ENCODE results near the gene PTPA. TPM values are rescaled to one million over a fixed set of nuclear protein-coding genes. Genes with fewer than 3 reads are reported as not detected.

Gene PTPA
- total and polyA plus RNA-seq, 10 of the 15 experiments (the other 5 are each of a cell fraction or from before 2014, with no cell fraction given), result 1.6 to 111 (median 55.1) TPM

- TF ChIP-seq EP300 (IDR thresholded peaks at IDR 0.05; ENCODE audit: borderline replicate concordance in 1 of 2, control insufficient read depth in 1 of 2, low read depth in 2 of 2, low read length in 2 of 2) (no peak), EZH2 (IDR thresholded peaks at IDR 0.05; ENCODE audit: borderline replicate concordance, control insufficient read depth, low read depth, low read length) (no peak), ZNF274 (IDR thresholded peaks at IDR 0.05; ENCODE audit: insufficient read depth, insufficient read length) (no peak), ZZZ3 (IDR thresholded peaks at IDR 0.05; ENCODE audit: control insufficient read depth, insufficient read length, low read depth) (no peak)
Measured at GRCh38 chr9:129154866-129155477, 43.8 kb downstream of the PTPA start (continued).

DNA sequence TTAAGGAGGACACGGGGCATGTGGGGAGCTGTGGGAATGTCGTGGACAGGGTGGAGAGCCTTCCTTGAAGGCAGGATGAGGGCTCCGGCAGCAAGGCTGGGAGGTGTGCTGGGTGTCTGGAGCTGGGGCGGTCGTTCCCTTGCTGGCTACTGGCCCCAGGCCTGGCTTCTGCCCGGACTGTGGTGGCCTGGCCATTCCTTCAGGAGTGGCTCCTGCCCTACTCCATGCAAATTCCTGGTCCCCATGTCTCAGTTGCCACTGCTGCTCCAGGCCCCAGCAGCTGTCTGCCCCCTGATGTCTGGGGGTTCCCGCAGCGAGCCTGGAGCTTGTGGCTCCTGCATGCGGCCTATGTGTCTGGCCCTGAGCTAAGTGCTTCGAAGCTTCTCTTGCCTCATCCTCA, 44.9 kb downstream of the PTPA start:
- ATAC-seq, result no peak
- H3K27ac ChIP-seq (ENCODE audit: control insufficient read depth, insufficient read depth), result no peak overlapping the region
- in situ Hi-C loops (cut with MboI) (no loop called here), intact Hi-C loops (cut with micrococcal nuclease; ENCODE audit: unreplicated experiment) (no loop called here)
- FAIRE-seq, result no peak
- H3K9me3 ChIP-seq (replicated peaks; ENCODE audit: control insufficient read depth, insufficient read depth, low read length), result no peaks in the 10 kb centered on the region
- POLR2A ChIA-PET, result no interaction called here
- 82% methylated on average over 10 of the region's 10 CpGs for WGBS (ENCODE audit: insufficient coverage, insufficient replicate concordance, low lambda C conversion rate, missing lambda C conversion rate)
- H3K36me3 ChIP-seq (ENCODE audit: control insufficient read depth in 2 of 2, insufficient read depth in 2 of 2, low read length in 1 of 2), result no peaks in the 10 kb centered on the region; a peak in 2 of 4 replicates
- no TSS peak for BruUV-seq (replicated peaks)
- H3K27me3 ChIP-seq (replicated peaks in 1 of 2; ENCODE audit: control insufficient read depth in 2 of 2, insufficient read depth in 2 of 2, low read length in 1 of 2), result no peaks in the 10 kb centered on the region
- H4K20me1 ChIP-seq (ENCODE audit: control insufficient read depth, insufficient read depth), result no peaks in the 10 kb centered on the region
- no peak overlapping the region for H3K4me2 ChIP-seq (ENCODE audit: control insufficient read depth, insufficient read depth)
- no peaks in the 10 kb centered on the region for H3K4me1 ChIP-seq (ENCODE audit: control insufficient read depth, insufficient read depth, low read length)
- CTCF ChIA-PET, result interaction anchor here (2.0 kb wide), 1 partner anchor 13 kb away, joined by 14 read pairs; no protein-coding TSS in a partner anchor
- H2AFZ ChIP-seq (ENCODE audit: control insufficient read depth, low read depth, low read length), result no peak overlapping the region
- H3K79me2 ChIP-seq (ENCODE audit: control insufficient read depth, insufficient read depth, low read length), result no peaks in the 10 kb centered on the region
- SMC1A ChIA-PET (ENCODE audit: uncharacterized antibody, unreplicated experiment), result no interaction called here
- H3K4me3 ChIP-seq, result no peak overlapping the region
- RAD21 ChIA-PET (ENCODE audit: unreplicated experiment), result no interaction called here
- DNase-seq (ENCODE audit: low read depth, low spot score), result no peak
- no peak for TF ChIP-seq YY1 (IDR thresholded peaks at IDR 0.05; ENCODE audit: low read depth, low read length)
- TF ChIP-seq ZZZ3 (IDR thresholded peaks at IDR 0.05; ENCODE audit: control insufficient read depth, insufficient read length, low read depth), result no peak
- no peak for TF ChIP-seq TCF3 (IDR thresholded peaks at IDR 0.05; ENCODE audit: borderline replicate concordance, insufficient read depth, low read depth, low read length)
- no peak for TF ChIP-seq TARDBP (IDR thresholded peaks at IDR 0.05; ENCODE audit: borderline replicate concordance)
- no peak for TF ChIP-seq FOS (IDR thresholded peaks at IDR 0.05; ENCODE audit: borderline replicate concordance, extremely low read depth, insufficient read length)
- no peak for TF ChIP-seq BCL11A (IDR thresholded peaks at IDR 0.05; ENCODE audit: low read depth, low read length)
- H3K9ac ChIP-seq (ENCODE audit: control insufficient read depth, insufficient read depth, low read length), result no peak overlapping the region
